ENCODE data around the gene RNASEH2A. TPM values are rescaled to one million over a fixed set of nuclear protein-coding genes. Genes with fewer than 3 reads are reported as not detected.

Gene RNASEH2A
- polyA plus RNA-seq, 1 donor from 2014 or later: 27.4 TPM

Other genes with a start within 250 kb of the RNASEH2A start
- gene ZNF490, start 195.8 kb upstream of the RNASEH2A start, polyA plus RNA-seq: 6.7 TPM
- gene ZNF791, start 195.7 kb upstream of the RNASEH2A start, polyA plus RNA-seq: 13.3 TPM
- gene MAN2B1, start 139.8 kb upstream of the RNASEH2A start, polyA plus RNA-seq: 99.6 TPM
- gene WDR83, start 139.8 kb upstream of the RNASEH2A start, polyA plus RNA-seq: 18.4 TPM
- 111 TPM for gene DHPS, start 124.7 kb upstream of the RNASEH2A start, polyA plus RNA-seq
- gene GNG14, start 118.6 kb upstream of the RNASEH2A start, polyA plus RNA-seq: not detected
- 5.1 TPM for gene FBXW9, start 110.0 kb upstream of the RNASEH2A start, polyA plus RNA-seq
- 4.2 TPM for gene TNPO2, start 82.7 kb upstream of the RNASEH2A start, polyA plus RNA-seq
- gene TRIR, start 71.9 kb upstream of the RNASEH2A start, polyA plus RNA-seq: 299 TPM
- 64.2 TPM for gene GET3, start 69.1 kb upstream of the RNASEH2A start, polyA plus RNA-seq
- not detected for gene BEST2, start 54.8 kb upstream of the RNASEH2A start, polyA plus RNA-seq
- 6.6 TPM for gene HOOK2, start 31.0 kb upstream of the RNASEH2A start, polyA plus RNA-seq
- gene JUNB, start 15.1 kb upstream of the RNASEH2A start, polyA plus RNA-seq: 955 TPM
- gene PRDX2, start 4.8 kb upstream of the RNASEH2A start, polyA plus RNA-seq: 195 TPM
- gene THSD8, start 4.5 kb upstream of the RNASEH2A start, polyA plus RNA-seq: 6.4 TPM
- not detected for gene RTBDN, start 28.0 kb downstream of the RNASEH2A start, polyA plus RNA-seq
- gene MAST1, start 31.9 kb downstream of the RNASEH2A start, polyA plus RNA-seq: 1.2 TPM
- gene DNASE2, start 74.9 kb downstream of the RNASEH2A start, polyA plus RNA-seq: 49.6 TPM
- gene KLF1, start 80.6 kb downstream of the RNASEH2A start, polyA plus RNA-seq: not detected
- 13.5 TPM for gene GCDH, start 84.6 kb downstream of the RNASEH2A start, polyA plus RNA-seq
- not detected for gene SYCE2, start 112.7 kb downstream of the RNASEH2A start, polyA plus RNA-seq
- 56.8 TPM for gene FARSA, start 127.1 kb downstream of the RNASEH2A start, polyA plus RNA-seq
- 158 TPM for gene CALR, start 132.0 kb downstream of the RNASEH2A start, polyA plus RNA-seq
- 132 TPM for gene RAD23A, start 139.3 kb downstream of the RNASEH2A start, polyA plus RNA-seq
- gene GADD45GIP1, start 150.6 kb downstream of the RNASEH2A start, polyA plus RNA-seq: 84.1 TPM
- gene DAND5, start 163.0 kb downstream of the RNASEH2A start, polyA plus RNA-seq: not detected
- 0.09 TPM for gene NFIX, start 188.9 kb downstream of the RNASEH2A start, polyA plus RNA-seq